Ishikawa (cell line): ENCODE results near the gene MYO5B.

ENCODE experiments used
- CEBPB ChIP-seq: IDR thresholded peaks from 2 replicates; pipeline ENCODE4 v1.6.1; 2012
- CREB1 ChIP-seq: IDR thresholded peaks from 2 replicates; pipeline ENCODE4 v1.6.1; 2012; ENCODE audit warnings: low read depth
- EGR1 ChIP-seq: IDR thresholded peaks from 2 replicates; pipeline ENCODE4 v1.6.1; 2012
- EP300 ChIP-seq: IDR thresholded peaks from 2 replicates; pipeline ENCODE4 v1.6.1; 2012; ENCODE audit warnings: borderline replicate concordance
- FOXM1 ChIP-seq: IDR thresholded peaks from 2 replicates; pipeline ENCODE4 v1.6.1; 2012; ENCODE audit warnings: low read depth, borderline replicate concordance
- MAX ChIP-seq: IDR thresholded peaks from 2 replicates; pipeline ENCODE4 v1.6.1; 2012
- NFIC ChIP-seq: IDR thresholded peaks from 2 replicates; pipeline ENCODE4 v1.6.1; 2012
- RAD21 ChIP-seq: IDR thresholded peaks from 2 replicates; pipeline ENCODE4 v1.6.1; 2012; ENCODE audit warnings: low read depth
- TAF1 ChIP-seq: IDR thresholded peaks from 2 replicates; pipeline ENCODE4 v1.6.1; 2012; ENCODE audit warnings: low read depth, mild to moderate bottlenecking
- TCF12 ChIP-seq: IDR thresholded peaks from 2 replicates; pipeline ENCODE4 v1.6.1; 2012; ENCODE audit warnings: low read depth
- TEAD4 ChIP-seq: IDR thresholded peaks from 2 replicates; pipeline ENCODE4 v1.6.1; 2012
- USF1 ChIP-seq: IDR thresholded peaks from 2 replicates; pipeline ENCODE4 v1.6.1; 2012
- YY1 ChIP-seq: IDR thresholded peaks from 2 replicates; pipeline ENCODE4 v1.6.1; 2012; ENCODE audit warnings: low read depth
- ZBTB7A ChIP-seq: IDR thresholded peaks from 2 replicates; pipeline ENCODE4 v1.6.1; 2012; ENCODE audit warnings: low read depth
- TF ChIP-seq, protein P1 (sequence below): IDR thresholded peaks from 2 replicates; pipeline ENCODE4 v1.6.1; 2012; ENCODE audit warnings: low read depth, mild to moderate bottlenecking

The MYO5B gene

GRCh38 chr18:50142441-50143120 lies 52.4 kb downstream of the MYO5B start:
- no peak for TF ChIP-seq CEBPB
- TF ChIP-seq RAD21 = no peak
- no peak for TF ChIP-seq EP300
- no peak for TF ChIP-seq USF1
- no peak for TF ChIP-seq NFIC
- TF ChIP-seq, protein P1, sequence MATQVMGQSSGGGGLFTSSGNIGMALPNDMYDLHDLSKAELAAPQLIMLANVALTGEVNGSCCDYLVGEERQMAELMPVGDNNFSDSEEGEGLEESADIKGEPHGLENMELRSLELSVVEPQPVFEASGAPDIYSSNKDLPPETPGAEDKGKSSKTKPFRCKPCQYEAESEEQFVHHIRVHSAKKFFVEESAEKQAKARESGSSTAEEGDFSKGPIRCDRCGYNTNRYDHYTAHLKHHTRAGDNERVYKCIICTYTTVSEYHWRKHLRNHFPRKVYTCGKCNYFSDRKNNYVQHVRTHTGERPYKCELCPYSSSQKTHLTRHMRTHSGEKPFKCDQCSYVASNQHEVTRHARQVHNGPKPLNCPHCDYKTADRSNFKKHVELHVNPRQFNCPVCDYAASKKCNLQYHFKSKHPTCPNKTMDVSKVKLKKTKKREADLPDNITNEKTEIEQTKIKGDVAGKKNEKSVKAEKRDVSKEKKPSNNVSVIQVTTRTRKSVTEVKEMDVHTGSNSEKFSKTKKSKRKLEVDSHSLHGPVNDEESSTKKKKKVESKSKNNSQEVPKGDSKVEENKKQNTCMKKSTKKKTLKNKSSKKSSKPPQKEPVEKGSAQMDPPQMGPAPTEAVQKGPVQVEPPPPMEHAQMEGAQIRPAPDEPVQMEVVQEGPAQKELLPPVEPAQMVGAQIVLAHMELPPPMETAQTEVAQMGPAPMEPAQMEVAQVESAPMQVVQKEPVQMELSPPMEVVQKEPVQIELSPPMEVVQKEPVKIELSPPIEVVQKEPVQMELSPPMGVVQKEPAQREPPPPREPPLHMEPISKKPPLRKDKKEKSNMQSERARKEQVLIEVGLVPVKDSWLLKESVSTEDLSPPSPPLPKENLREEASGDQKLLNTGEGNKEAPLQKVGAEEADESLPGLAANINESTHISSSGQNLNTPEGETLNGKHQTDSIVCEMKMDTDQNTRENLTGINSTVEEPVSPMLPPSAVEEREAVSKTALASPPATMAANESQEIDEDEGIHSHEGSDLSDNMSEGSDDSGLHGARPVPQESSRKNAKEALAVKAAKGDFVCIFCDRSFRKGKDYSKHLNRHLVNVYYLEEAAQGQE = no peak
- no peak for TF ChIP-seq CREB1
- TF ChIP-seq TAF1 = no peak
- TF ChIP-seq YY1 = no peak
- TF ChIP-seq TCF12 = no peak
- TF ChIP-seq MAX = no peak
- TF ChIP-seq ZBTB7A = no peak
- TF ChIP-seq FOXM1 = no peak
- TF ChIP-seq EGR1 = no peak
- TF ChIP-seq TEAD4 = no peak

GRCh38 chr18:50138181-50139064 lies 56.5 kb downstream of the MYO5B start:
- TF ChIP-seq, protein P1 = no peak

DNA sequence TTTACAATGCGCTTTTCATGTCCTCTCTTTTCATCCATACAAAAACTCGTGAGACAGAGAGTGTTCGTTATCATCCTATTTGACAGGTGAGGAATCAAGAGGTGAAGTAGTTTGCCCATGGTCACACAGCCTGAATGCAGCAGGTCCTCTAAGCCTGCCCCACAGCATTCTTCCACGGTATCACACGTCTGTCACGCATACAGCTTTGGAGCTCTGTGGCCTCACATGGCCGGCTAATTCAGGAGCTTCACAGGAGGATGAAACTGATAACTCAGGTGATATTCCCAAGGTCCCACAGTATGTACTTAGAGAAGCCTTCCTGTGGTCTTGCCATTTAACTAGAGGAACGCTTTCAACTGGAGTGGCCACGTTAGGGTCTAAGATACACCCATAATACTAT lies 59.0 kb downstream of the MYO5B start:
- TF ChIP-seq MAX (no peak), TCF12 (no peak), TEAD4 (no peak), CREB1 (no peak), TAF1 (no peak), NFIC (no peak), EP300 (no peak), ZBTB7A (no peak)
- TF ChIP-seq, protein P1 = no peak

DNA sequence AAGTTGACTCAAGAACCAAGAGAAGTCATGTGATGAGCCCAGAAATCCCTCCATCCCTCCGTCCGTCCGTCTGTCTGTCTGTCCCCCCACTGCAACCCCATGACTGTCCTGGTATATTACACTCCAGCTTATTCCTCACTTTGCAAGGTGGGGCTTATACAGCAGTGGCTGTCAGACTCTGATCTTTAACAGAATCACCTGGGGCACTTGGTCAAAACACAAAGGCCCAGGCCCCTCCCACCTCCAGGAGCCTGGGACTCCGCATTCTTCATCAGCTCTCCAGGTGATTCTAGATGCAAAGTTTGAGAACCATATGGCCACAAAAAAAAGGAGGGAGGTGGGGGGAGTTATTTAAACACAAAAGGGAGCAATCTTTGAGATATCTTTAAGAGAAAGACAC lies 61.4 kb downstream of the MYO5B start:
- TF ChIP-seq, protein P1 = no peak
- no peak for TF ChIP-seq FOXM1
- TF ChIP-seq USF1 = no peak
- no peak for TF ChIP-seq YY1
- no peak for TF ChIP-seq TCF12
- no peak for TF ChIP-seq ZBTB7A
- no peak for TF ChIP-seq EGR1
- no peak for TF ChIP-seq MAX
- TF ChIP-seq TEAD4 = no peak
- no peak for TF ChIP-seq TAF1
- TF ChIP-seq CREB1 = no peak
- no peak for TF ChIP-seq RAD21
- no peak for TF ChIP-seq CEBPB
- TF ChIP-seq NFIC = no peak
- TF ChIP-seq EP300 = no peak
